K562 (cell line): ENCODE data around the gene MICAL2. TPM values are rescaled to one million over a fixed set of nuclear protein-coding genes. Genes with fewer than 3 reads are reported as not detected.

Experiments
- BCL6 ChIP-seq: fragments of 250-450 bp; sonication (Bioruptor Pico); IDR thresholded peaks from 2 replicates; pipeline ENCODE4 v1.4.0; 2020
- BRD4 ChIP-seq: fragments of 200-600 bp; sonication (generic); IDR thresholded peaks from 2 replicates; pipeline ENCODE4 v1.6.1; 2017; ENCODE audit warnings: inconsistent platforms
- CBX3 ChIP-seq, 2 experiments: IDR thresholded peaks; 1 replicate in 1 of 2; 2 replicates in 1 of 2; pipeline ENCODE4 v1.6.1; 2012; ENCODE audit warnings: inconsistent platforms in 2 of 2, low read length in 2 of 2, borderline replicate concordance in 1 of 2, control low read depth in 1 of 2
- CSDE1 ChIP-seq, 2 experiments: fragments of 450-650 bp; IDR thresholded peaks; 2 replicates each; pipeline ENCODE4 v1.6.1; 2016; ENCODE audit warnings: mild to moderate bottlenecking in 1 of 2
- E2F4 ChIP-seq: sonication (generic); formaldehyde crosslinking; IDR thresholded peaks from 2 replicates; pipeline ENCODE4 v1.8.0; 2022; ENCODE audit warnings: mild to moderate bottlenecking, low read depth, missing genetic modification reagents
- E4F1 ChIP-seq: fragments of 250-450 bp; sonication (Bioruptor Pico); IDR thresholded peaks from 2 replicates; pipeline ENCODE4 v1.5.0; 2021; ENCODE audit warnings: mild to moderate bottlenecking, borderline replicate concordance
- FOXM1 ChIP-seq, 2 experiments: fragments of 450-650 bp in 1 of 2; sonication (generic) in 1 of 2; formaldehyde crosslinking in 1 of 2; IDR thresholded peaks; 2 replicates each; pipeline versions ENCODE4 v1.6.1 to v1.9.0; 2017 to 2022; ENCODE audit warnings: low read depth in 2 of 2, mild to moderate bottlenecking in 2 of 2, missing genetic modification reagents in 1 of 2, moderate library complexity in 1 of 2
- HMGN3 ChIP-seq: IDR thresholded peaks from 2 replicates; pipeline ENCODE4 v1.6.1; 2011; ENCODE audit warnings: borderline replicate concordance, low read depth, mild to moderate bottlenecking, mixed read lengths, low read length; ENCODE audit not compliant: insufficient read length; ENCODE audit errors: extremely low read depth
- KDM2B ChIP-seq: fragments of 250-450 bp; sonication (Bioruptor Pico); IDR thresholded peaks from 2 replicates; pipeline ENCODE4 v1.8.0; 2021; ENCODE audit warnings: mild to moderate bottlenecking, moderate library complexity
- NFIC ChIP-seq: fragments of 450-650 bp; IDR thresholded peaks from 2 replicates; pipeline ENCODE4 v1.6.1; 2017; ENCODE audit warnings: mild to moderate bottlenecking, inconsistent platforms
- NR1H2 ChIP-seq: sonication (generic); formaldehyde crosslinking; IDR thresholded peaks from 2 replicates; pipeline ENCODE4 v1.4.0; 2020; ENCODE audit warnings: mild to moderate bottlenecking, missing genetic modification reagents
- POLR2A ChIP-seq: fragments of 450-650 bp; conservative IDR thresholded peaks from 2 replicates; pipeline ENCODE4 v1.6.1; 2016
- PTBP1 ChIP-seq: fragments of 200-400 bp; formaldehyde crosslinking; IDR thresholded peaks from 2 replicates; pipeline ENCODE4 v1.6.1; 2017; ENCODE audit warnings: low read depth, low read length
- RNF219 ChIP-seq: fragments of 250-450 bp; sonication (Bioruptor Pico); IDR thresholded peaks from 2 replicates; pipeline ENCODE4 v1.5.0; 2022; ENCODE audit warnings: mild to moderate bottlenecking
- TFAM ChIP-seq: fragments of 250-450 bp; sonication (Bioruptor Pico); conservative IDR thresholded peaks from 2 replicates; pipeline ENCODE4 v1.5.0; 2021; ENCODE audit warnings: mild to moderate bottlenecking, moderate library complexity
- ZFP30 ChIP-seq: fragments of 250-450 bp; sonication (Bioruptor Pico); IDR thresholded peaks from 2 replicates; pipeline ENCODE4 v1.8.0; 2022; ENCODE audit warnings: moderate library complexity, mild to moderate bottlenecking, inconsistent platforms, borderline replicate concordance
- ZFPM2 ChIP-seq: fragments of 250-450 bp; sonication (Bioruptor Pico); IDR thresholded peaks from 2 replicates; pipeline ENCODE4 v1.5.1; 2022; ENCODE audit warnings: mild to moderate bottlenecking
- ZNF174 ChIP-seq: fragments of 250-450 bp; sonication (Bioruptor Pico); IDR thresholded peaks from 2 replicates; pipeline ENCODE4 v1.4.0; 2020; ENCODE audit warnings: mild to moderate bottlenecking
- ZNF780A ChIP-seq: fragments of 250-450 bp; sonication (Bioruptor Pico); IDR thresholded peaks from 2 replicates; pipeline ENCODE4 v1.5.0; 2021; ENCODE audit warnings: mild to moderate bottlenecking
- ZSCAN32 ChIP-seq: fragments of 450-650 bp; formaldehyde crosslinking; IDR thresholded peaks from 2 replicates; pipeline ENCODE4 v1.4.0; 2020; ENCODE audit warnings: mild to moderate bottlenecking, moderate library complexity
- polyA plus RNA-seq, 8 experiments: library from polyadenylated mRNA; depleted of rRNA in 4 of 8; stranded (reverse) in 5 of 8; unstranded in 3 of 8; fragments of >200 nt; fragmentation: Nextera tagmentation in 2 of 8; fragmentation: Illumina TruSeq in 1 of 8; extraction: Ambion mirVana in 2 of 8; extraction: Trizol in 1 of 8; gene quantifications; 2 replicates each; pipeline versions ENCODE4 v1.2.1 to v1.2.3, GENCODE V29; 2011 to 2014; ENCODE audit warnings: inconsistent platforms in 1 of 8, missing spikeins in 1 of 8
- total RNA-seq, 7 experiments: library from RNA; depleted of rRNA in 6 of 7; stranded (reverse); fragments of >200 nt in 6 of 7; fragmentation: Illumina TruSeq in 2 of 7; extraction: Trizol in 2 of 7; gene quantifications; 2 replicates each; pipeline versions ENCODE4 v1.2.1 to v1.2.3, GENCODE V29; 2011 to 2021; ENCODE audit warnings: low replicate concordance in 1 of 7
- TF ChIP-seq, protein P1 (sequence below): fragments of 450-650 bp; formaldehyde crosslinking; IDR thresholded peaks from 2 replicates; pipeline ENCODE4 v1.4.0; 2020; ENCODE audit warnings: mild to moderate bottlenecking, moderate library complexity

MICAL2 gene
- total and polyA plus RNA-seq, 9 of the 15 experiments (the other 6 are each of a cell fraction or from before 2014, with no cell fraction given), result 4.7 to 64.2 (median 33.6) TPM

DNA sequence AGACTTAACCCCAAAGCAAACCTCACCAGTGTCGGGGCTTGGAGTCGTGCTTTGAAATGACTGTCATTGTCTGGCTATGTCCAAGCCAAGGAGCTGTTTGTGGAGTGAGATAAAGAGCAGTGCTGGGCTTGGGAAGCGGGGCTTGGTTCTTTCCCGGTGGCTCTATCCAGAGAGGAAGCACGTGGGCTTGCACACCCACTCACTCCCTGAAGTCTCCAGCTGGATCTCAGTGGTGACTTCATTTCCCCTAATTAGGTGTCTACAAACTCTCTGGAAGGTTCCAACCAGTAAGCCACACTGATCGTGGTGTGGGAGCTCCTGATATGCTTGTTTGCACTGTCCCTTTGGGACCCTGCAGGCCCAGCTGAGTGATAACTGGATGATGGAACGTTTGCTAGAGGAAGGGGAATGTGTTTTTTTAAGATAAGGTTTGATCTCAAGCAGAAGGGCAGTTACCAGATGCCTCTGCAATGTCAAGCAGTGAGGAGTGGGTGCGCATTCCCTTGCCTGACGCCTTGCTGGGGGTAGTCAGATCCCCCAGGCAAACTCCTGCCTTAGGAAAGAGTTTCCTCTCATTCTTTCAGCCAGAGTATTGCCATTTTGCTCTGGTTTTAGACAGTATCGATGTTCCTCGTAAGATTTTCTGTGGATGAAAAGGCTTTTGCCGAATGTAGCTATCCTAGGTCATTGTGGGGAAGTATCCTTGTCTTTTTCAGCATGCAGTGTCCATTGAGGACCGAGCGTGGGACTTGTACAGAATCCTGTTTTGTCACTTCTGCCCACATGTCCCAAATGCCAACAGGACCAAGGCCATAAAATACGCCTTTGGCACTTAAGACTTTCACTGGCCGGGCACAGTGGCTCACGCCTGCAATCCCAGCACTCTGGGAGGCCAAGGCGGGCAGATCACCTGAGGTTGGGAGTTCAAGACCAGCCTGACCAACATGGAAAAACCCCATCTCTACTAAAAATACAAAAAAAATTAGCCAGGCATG lies 90.9 kb downstream of the MICAL2 start (continued):
- no peak for TF ChIP-seq RNF219 (CRISPR knock-in tag)
- no peak for TF ChIP-seq ZNF174
- TF ChIP-seq BRD4, result no peak
- no peak; the same call in 1 of the 2 replicates for TF ChIP-seq ZSCAN32
- TF ChIP-seq BCL6 (CRISPR knock-in tag), result peak; percentile 82
- TF ChIP-seq TFAM (CRISPR knock-in tag), result no peak
- TF ChIP-seq ZFP30 (CRISPR knock-in tag), result no peak
- no peak for TF ChIP-seq E4F1 (CRISPR knock-in tag)
- TF ChIP-seq NFIC, result peak; percentile 98
- TF ChIP-seq ZNF780A (CRISPR knock-in tag), result no peak
- TF ChIP-seq E2F4 (CRISPR knock-in tag), result no peak
- 0 out of 4 replicates have a peak, but pooled peaks of 1 of the 2 experiments have one; percentile 46 for TF ChIP-seq CSDE1 (IDR thresholded peaks at IDR 0.05)
- TF ChIP-seq HMGN3, result peak; percentile 89
- TF ChIP-seq KDM2B (CRISPR knock-in tag), result no peak
- TF ChIP-seq, protein P1, sequence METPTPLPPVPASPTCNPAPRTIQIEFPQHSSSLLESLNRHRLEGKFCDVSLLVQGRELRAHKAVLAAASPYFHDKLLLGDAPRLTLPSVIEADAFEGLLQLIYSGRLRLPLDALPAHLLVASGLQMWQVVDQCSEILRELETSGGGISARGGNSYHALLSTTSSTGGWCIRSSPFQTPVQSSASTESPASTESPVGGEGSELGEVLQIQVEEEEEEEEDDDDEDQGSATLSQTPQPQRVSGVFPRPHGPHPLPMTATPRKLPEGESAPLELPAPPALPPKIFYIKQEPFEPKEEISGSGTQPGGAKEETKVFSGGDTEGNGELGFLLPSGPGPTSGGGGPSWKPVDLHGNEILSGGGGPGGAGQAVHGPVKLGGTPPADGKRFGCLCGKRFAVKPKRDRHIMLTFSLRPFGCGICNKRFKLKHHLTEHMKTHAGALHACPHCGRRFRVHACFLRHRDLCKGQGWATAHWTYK (CRISPR knock-in tag), result peak; percentile 88
- peak; percentile 98 for TF ChIP-seq FOXM1 (IDR thresholded peaks at IDR 0.05; ENCODE audit: low read depth)
- no peak for TF ChIP-seq FOXM1 (CRISPR knock-in tag; IDR thresholded peaks at IDR 0.05; ENCODE audit: low read depth)
- no peak for TF ChIP-seq NR1H2
- peak; percentile 92 for TF ChIP-seq PTBP1
- TF ChIP-seq CBX3 (IDR thresholded peaks at IDR 0.05; ENCODE audit: borderline replicate concordance in 1 of 2, low read length in 2 of 2), result peak in 1 of 2 experiments; percentile 84; a peak in 2 of 3 replicates
- no peak for TF ChIP-seq ZFPM2 (CRISPR knock-in tag)
- peak; percentile 13; the same call in 1 of the 2 replicates for TF ChIP-seq POLR2A
